HepG2 (cell line): ENCODE data around the gene GPLD1. TPM values are rescaled to one million over a fixed set of nuclear protein-coding genes. Genes with fewer than 3 reads are reported as not detected.
A peak's percentile ranks its signal among the peaks of the same experiment; 100 is the strongest.

Experiments
- ADNP ChIP-seq: sonication (generic); formaldehyde crosslinking; IDR thresholded peaks from 2 replicates; pipeline ENCODE4 v1.4.0; 2020; ENCODE audit warnings: missing genetic modification reagents
- DNMT3B ChIP-seq: conservative IDR thresholded peaks from 2 replicates; pipeline ENCODE4 v1.6.1; 2016; ENCODE audit warnings: missing biosample characterization, control low read depth
- EP300 ChIP-seq, 3 experiments: sonication (generic) in 1 of 3; formaldehyde crosslinking in 1 of 3; IDR thresholded peaks; 2 replicates each; pipeline versions ENCODE4 v1.5.1 to v1.6.1; 2011 to 2020; ENCODE audit warnings: low read depth in 2 of 3, low read length in 2 of 3, borderline replicate concordance in 1 of 3, improper control_type of control experiment in 1 of 3, mild to moderate bottlenecking in 1 of 3, missing genetic modification reagents in 1 of 3, moderate library complexity in 1 of 3
- FOSL1 ChIP-seq: sonication (generic); formaldehyde crosslinking; IDR thresholded peaks from 2 replicates; pipeline ENCODE4 v1.9.0; 2021; ENCODE audit warnings: missing genetic modification reagents, borderline replicate concordance
- GATA4 ChIP-seq: sonication (generic); IDR thresholded peaks from 2 replicates; pipeline ENCODE4 v1.6.1; 2016; ENCODE audit warnings: antibody characterized with exemption, low read depth, borderline replicate concordance
- HOXA5 ChIP-seq: sonication (generic); formaldehyde crosslinking; IDR thresholded peaks from 2 replicates; pipeline ENCODE4 v1.4.0; 2020; ENCODE audit warnings: missing genetic modification reagents
- ISL2 ChIP-seq: sonication (generic); formaldehyde crosslinking; IDR thresholded peaks from 2 replicates; pipeline ENCODE4 v1.5.0; 2020; ENCODE audit warnings: missing genetic modification reagents
- KDM2A ChIP-seq: sonication (generic); formaldehyde crosslinking; IDR thresholded peaks from 2 replicates; pipeline ENCODE4 v1.4.0; 2020; ENCODE audit warnings: low read depth, missing genetic modification reagents, borderline replicate concordance
- KDM4B ChIP-seq: sonication (generic); formaldehyde crosslinking; IDR thresholded peaks from 2 replicates; pipeline ENCODE4 v1.4.0; 2020; ENCODE audit warnings: missing genetic modification reagents
- PAXIP1 ChIP-seq: sonication (generic); formaldehyde crosslinking; conservative IDR thresholded peaks from 2 replicates; pipeline ENCODE4 v1.4.0; 2020; ENCODE audit warnings: mild to moderate bottlenecking, missing genetic modification reagents, moderate library complexity
- POGK ChIP-seq: sonication (generic); formaldehyde crosslinking; conservative IDR thresholded peaks from 2 replicates; pipeline ENCODE4 v1.8.0; 2022; ENCODE audit warnings: mild to moderate bottlenecking, moderate library complexity, missing genetic modification reagents
- TAF15 ChIP-seq: fragments of 200-400 bp; formaldehyde crosslinking; IDR thresholded peaks from one replicate; pipeline ENCODE4 v1.6.1; 2018; ENCODE audit warnings: mild to moderate bottlenecking, low read depth, low read length; ENCODE audit not compliant: poor library complexity, severe bottlenecking
- TARDBP ChIP-seq: sonication (generic); formaldehyde crosslinking; IDR thresholded peaks from 2 replicates; pipeline ENCODE4 v1.8.0; 2022; ENCODE audit warnings: mild to moderate bottlenecking, missing genetic modification reagents
- UBTF ChIP-seq: sonication (generic); formaldehyde crosslinking; IDR thresholded peaks from 2 replicates; pipeline ENCODE4 v1.4.0; 2020; ENCODE audit warnings: mild to moderate bottlenecking, missing genetic modification reagents
- ZBTB42 ChIP-seq: sonication (generic); formaldehyde crosslinking; IDR thresholded peaks from 2 replicates; pipeline ENCODE4 v1.5.0; 2020; ENCODE audit warnings: mild to moderate bottlenecking, missing genetic modification reagents
- ZMYM4 ChIP-seq: sonication (generic); formaldehyde crosslinking; IDR thresholded peaks from 2 replicates; pipeline ENCODE4 v1.8.1; 2023; ENCODE audit warnings: mild to moderate bottlenecking, missing genetic modification reagents
- ZNF17 ChIP-seq: sonication (generic); formaldehyde crosslinking; IDR thresholded peaks from 2 replicates; pipeline ENCODE4 v1.5.0; 2020; ENCODE audit warnings: mild to moderate bottlenecking, missing genetic modification reagents
- ZNF691 ChIP-seq: sonication (generic); formaldehyde crosslinking; IDR thresholded peaks from 2 replicates; pipeline ENCODE4 v1.4.0; 2020; ENCODE audit warnings: missing genetic modification reagents, low read depth, mild to moderate bottlenecking, borderline replicate concordance
- ZNF816 ChIP-seq: sonication (generic); formaldehyde crosslinking; IDR thresholded peaks from 2 replicates; pipeline ENCODE4 v1.8.0; 2022; ENCODE audit warnings: missing genetic modification reagents, mild to moderate bottlenecking, borderline replicate concordance
- ZSCAN20 ChIP-seq: sonication (generic); formaldehyde crosslinking; IDR thresholded peaks from 2 replicates; pipeline ENCODE4 v1.4.0; 2020; ENCODE audit warnings: missing genetic modification reagents, mild to moderate bottlenecking, borderline replicate concordance
- polyA plus RNA-seq, 8 experiments: library from polyadenylated mRNA; depleted of rRNA in 3 of 8; stranded (reverse) in 7 of 8; unstranded in 1 of 8; fragments of >200 nt; fragmentation: Illumina TruSeq in 4 of 8; extraction: Trizol in 4 of 8; gene quantifications; 2 replicates each; pipeline versions ENCODE4 v1.2.1 to v1.2.3, GENCODE V29; 2011 to 2016; ENCODE audit warnings: low read depth in 4 of 8, missing spikeins in 1 of 8, mixed read lengths in 1 of 8; ENCODE audit not compliant: insufficient read depth in 1 of 8
- total RNA-seq, 5 experiments: library from RNA; depleted of rRNA; stranded (reverse); fragments of >200 nt; fragmentation: Illumina TruSeq; extraction: Trizol; gene quantifications; 2 replicates each; pipeline ENCODE4 v1.2.3, GENCODE V29; 2016; ENCODE audit warnings: low read depth in 1 of 5

Gene GPLD1
- total and polyA plus RNA-seq, 2 of the 13 experiments (the other 11 are each of a cell fraction or from before 2014, with no cell fraction given): 6.2 to 7.6 TPM

- peak; percentile 36; the same call in 1 of the 2 replicates for TF ChIP-seq UBTF (CRISPR knock-in tag)
- peak; percentile 99 for TF ChIP-seq PAXIP1
- TF ChIP-seq HOXA5 (CRISPR knock-in tag): peak; percentile 80; the same call in 1 of the 2 replicates
- TF ChIP-seq ZNF691 (CRISPR knock-in tag): peak; percentile 93
- TF ChIP-seq GATA4: peak; percentile 95
- 0 out of 2 replicates have a peak, but pooled peaks have one; percentile 15 for TF ChIP-seq POGK (CRISPR knock-in tag)
- TF ChIP-seq ADNP (CRISPR knock-in tag): peak; percentile 98
- peak; percentile 74 for TF ChIP-seq ZMYM4
- peak; percentile 90; the same call in 1 of the 2 replicates for TF ChIP-seq TARDBP (CRISPR knock-in tag)
- TF ChIP-seq TAF15: no peak
- peak; percentile 99 for TF ChIP-seq ISL2 (CRISPR knock-in tag)
- 0 out of 2 replicates have a peak, but pooled peaks have one; percentile 41 for TF ChIP-seq KDM2A
- peak; percentile 91; the same call in 1 of the 2 replicates for TF ChIP-seq DNMT3B (CRISPR knock-in tag)
- TF ChIP-seq ZNF816 (CRISPR knock-in tag): peak; percentile 97
- TF ChIP-seq KDM4B (CRISPR knock-in tag): peak; percentile 92
- TF ChIP-seq ZBTB42 (CRISPR knock-in tag): no peak
- peak; percentile 94 to 98 for TF ChIP-seq EP300 (IDR thresholded peaks at IDR 0.05; ENCODE audit: low read depth in 2 of 2, low read length in 2 of 2)
- peak; percentile 94 for TF ChIP-seq EP300 (CRISPR knock-in tag; IDR thresholded peaks at IDR 0.05; ENCODE audit: borderline replicate concordance)
- TF ChIP-seq ZNF17 (CRISPR knock-in tag): no peak
- TF ChIP-seq ZSCAN20 (CRISPR knock-in tag): no peak
- TF ChIP-seq FOSL1 (CRISPR knock-in tag): no peak
Observed at GRCh38 chr6:24385536-24386269, 103.7 kb downstream of the GPLD1 start (continued).
